Mesendoderm (in vitro differentiated cells): ENCODE results near the gene DGKH.

Source experiments
- DNase-seq: peaks from one replicate; pipeline ENCODE4 v3.0.0; 2013
- H2AK5ac ChIP-seq: 2 replicates; pipeline ENCODE4 v1.6.1; 2013; ENCODE audit warnings: low read length, inconsistent platforms
- H2BK120ac ChIP-seq: 2 replicates; pipeline ENCODE4 v1.6.1; 2013; ENCODE audit warnings: low read depth, mild to moderate bottlenecking, low read length, moderate library complexity, mixed read lengths
- H2BK15ac ChIP-seq: replicated peaks from 2 replicates; pipeline ENCODE4 v1.6.1; 2013; ENCODE audit warnings: low read depth, mild to moderate bottlenecking, moderate library complexity
- H2BK5ac ChIP-seq: 2 replicates; pipeline ENCODE4 v1.6.1; 2013; ENCODE audit warnings: low read length, inconsistent platforms
- H3K18ac ChIP-seq: 2 replicates; pipeline ENCODE4 v1.6.1; 2013; ENCODE audit warnings: mild to moderate bottlenecking, low read length, mixed read lengths
- H3K23ac ChIP-seq: one replicate; pipeline ENCODE4 v1.6.1; 2013; ENCODE audit warnings: low read length
- H3K27ac ChIP-seq: 2 replicates; pipeline ENCODE4 v1.5.1; 2013; ENCODE audit warnings: low read depth, mild to moderate bottlenecking, inconsistent platforms, low read length, moderate library complexity
- H3K27me3 ChIP-seq: 2 replicates; pipeline ENCODE4 v1.6.1; 2013; ENCODE audit warnings: low read length, control low read depth, mild to moderate bottlenecking, inconsistent platforms; ENCODE audit not compliant: insufficient read depth, poor library complexity
- H3K36me3 ChIP-seq: 2 replicates; pipeline ENCODE4 v1.6.1; 2013; ENCODE audit warnings: low read length, inconsistent platforms; ENCODE audit not compliant: control insufficient read depth, insufficient read depth
- H3K4ac ChIP-seq: one replicate; pipeline ENCODE4 v1.6.1; 2013; ENCODE audit warnings: low read depth, mild to moderate bottlenecking, low read length, moderate library complexity
- H3K4me1 ChIP-seq: 2 replicates; pipeline ENCODE4 v1.6.1; 2013; ENCODE audit warnings: low read depth, low read length, inconsistent platforms; ENCODE audit not compliant: control insufficient read depth
- H3K4me2 ChIP-seq: 2 replicates; pipeline ENCODE4 v1.6.1; 2013; ENCODE audit warnings: low read length
- H3K4me3 ChIP-seq: 2 replicates; pipeline ENCODE4 v1.5.1; 2013; ENCODE audit warnings: mild to moderate bottlenecking, low read length
- H3K56ac ChIP-seq: one replicate; pipeline ENCODE4 v1.6.1; 2013; ENCODE audit warnings: low read length
- H3K79me1 ChIP-seq: 2 replicates; pipeline ENCODE4 v1.6.1; 2013; ENCODE audit warnings: low read length, inconsistent platforms
- H3K79me2 ChIP-seq: 2 replicates; pipeline ENCODE4 v1.6.1; 2013; ENCODE audit warnings: mild to moderate bottlenecking, low read length; ENCODE audit not compliant: control insufficient read depth, insufficient read depth
- H3K9ac ChIP-seq: 2 replicates; pipeline ENCODE4 v1.6.1; 2013; ENCODE audit warnings: low read length, inconsistent platforms
- H4K5ac ChIP-seq: one replicate; pipeline ENCODE4 v1.6.1; 2013; ENCODE audit warnings: low read length
- H4K8ac ChIP-seq: one replicate; pipeline ENCODE4 v1.6.1; 2013; ENCODE audit warnings: low read depth, mild to moderate bottlenecking, control low read depth, low read length, moderate library complexity
- WGBS: extraction: QIAGEN DNeasy Blood & Tissue Kit; methylation state at CpG from one replicate; pipeline ENCODE4 v1.1.7; 2013; ENCODE audit warnings: low lambda C conversion rate, missing lambda C conversion rate; ENCODE audit not compliant: insufficient coverage; ENCODE audit errors: extremely low coverage; 5-methylcytosine and 5-hydroxymethylcytosine counted together

Gene DGKH

DNA sequence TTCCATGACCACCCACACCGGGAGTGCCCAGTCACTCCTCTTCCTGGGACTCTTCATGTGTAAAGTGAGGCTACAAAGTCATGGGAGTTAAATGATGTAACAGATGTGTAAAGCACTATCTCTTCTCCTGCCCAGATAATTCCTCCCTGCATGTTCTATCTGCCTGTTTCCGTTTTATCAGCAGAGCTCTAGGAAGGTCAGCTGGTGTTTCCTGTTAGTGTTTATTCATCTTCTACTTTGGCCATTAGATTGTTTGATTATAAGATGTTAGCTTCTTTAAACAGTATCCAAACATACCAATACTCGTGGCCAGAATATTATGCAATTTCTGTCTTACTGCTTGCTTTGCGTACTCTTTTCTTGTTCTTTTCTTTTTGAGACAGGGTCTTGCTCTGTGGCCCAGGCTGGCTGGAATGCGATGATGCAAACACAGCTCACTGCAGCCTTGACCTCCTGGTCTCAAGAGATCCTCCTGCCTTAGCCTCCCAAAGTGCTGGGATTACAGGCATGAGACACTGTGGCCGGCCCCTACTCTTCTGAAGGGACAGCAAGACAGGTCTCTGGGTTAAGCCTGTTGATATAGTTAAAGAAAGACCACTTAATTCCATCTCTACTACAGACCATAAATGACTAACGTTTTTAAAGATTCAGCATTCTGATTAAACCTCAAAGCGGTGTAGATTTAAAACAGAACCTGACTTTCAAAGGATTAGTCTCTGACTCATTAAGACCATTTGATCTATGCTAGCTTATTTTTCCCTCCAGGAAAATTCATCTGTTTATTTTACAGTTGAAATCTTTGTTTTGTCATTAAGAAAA, 126.1 kb downstream of the DGKH start:
- Histone ChIP-seq H3K9ac (no peak overlapping the region), H3K4ac (no peak overlapping the region), H3K4me3 (no peak overlapping the region), H3K56ac (no peak overlapping the region), H2BK5ac (no peak overlapping the region), H3K23ac (no peak overlapping the region), H3K79me1 (no peaks in the 10 kb centered on the region), H3K27me3 (no peaks in the 10 kb centered on the region), H3K18ac (no peak overlapping the region), H3K27ac (peak overlapping the region; percentile 37), H4K8ac (no peak overlapping the region), H3K79me2 (no peaks in the 10 kb centered on the region), H4K5ac (no peak overlapping the region), H3K36me3 (no peaks in the 10 kb centered on the region), H3K4me1 (no peaks in the 10 kb centered on the region), H3K4me2 (no peak overlapping the region), H2BK15ac (no peak overlapping the region), H2AK5ac (no peak overlapping the region), H2BK120ac (no peak overlapping the region)
- DNase-seq: peak; percentile 63
- WGBS: no CpG with 5 or more reads among the region's 8 CpGs

DNA sequence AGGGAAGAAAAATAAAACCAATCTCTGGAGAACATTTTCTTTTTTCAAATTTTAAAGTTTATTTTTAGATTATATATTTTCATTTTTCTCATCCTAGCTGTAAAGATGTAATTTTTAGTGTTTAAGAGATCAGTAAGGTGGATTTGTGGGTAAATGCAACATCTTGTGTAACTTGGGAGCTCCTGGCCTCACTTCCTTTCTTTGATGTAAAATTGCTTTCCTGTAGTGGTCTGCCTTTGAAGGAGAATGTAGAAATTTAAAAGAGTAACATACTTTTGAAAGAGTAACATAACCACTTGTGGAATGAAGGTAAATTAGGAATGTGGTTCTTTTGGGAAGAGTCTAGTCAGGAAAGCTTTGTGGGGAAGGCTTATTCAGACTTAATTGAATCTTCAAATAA, 127.8 kb downstream of the DGKH start:
- H3K56ac ChIP-seq: no peak overlapping the region
- H3K27me3 ChIP-seq: no peaks in the 10 kb centered on the region
- no peak overlapping the region for H2BK5ac ChIP-seq
- no peak overlapping the region for H2BK120ac ChIP-seq
- no peak overlapping the region for H3K4me3 ChIP-seq
- H3K4me1 ChIP-seq: no peaks in the 10 kb centered on the region
- no peak overlapping the region for H4K5ac ChIP-seq
- no peaks in the 10 kb centered on the region for H3K79me2 ChIP-seq
- H3K9ac ChIP-seq: no peak overlapping the region
- H3K18ac ChIP-seq: no peak overlapping the region
- no peak overlapping the region for H3K23ac ChIP-seq
- H3K4me2 ChIP-seq: no peak overlapping the region
- no peak overlapping the region for H3K4ac ChIP-seq
- no peak overlapping the region for H4K8ac ChIP-seq
- H3K27ac ChIP-seq: no peak overlapping the region
- H3K79me1 ChIP-seq: no peaks in the 10 kb centered on the region
- H2AK5ac ChIP-seq: no peak overlapping the region
- H3K36me3 ChIP-seq: no peaks in the 10 kb centered on the region
- no peak overlapping the region for H2BK15ac ChIP-seq
- DNase-seq: no peak

DNA sequence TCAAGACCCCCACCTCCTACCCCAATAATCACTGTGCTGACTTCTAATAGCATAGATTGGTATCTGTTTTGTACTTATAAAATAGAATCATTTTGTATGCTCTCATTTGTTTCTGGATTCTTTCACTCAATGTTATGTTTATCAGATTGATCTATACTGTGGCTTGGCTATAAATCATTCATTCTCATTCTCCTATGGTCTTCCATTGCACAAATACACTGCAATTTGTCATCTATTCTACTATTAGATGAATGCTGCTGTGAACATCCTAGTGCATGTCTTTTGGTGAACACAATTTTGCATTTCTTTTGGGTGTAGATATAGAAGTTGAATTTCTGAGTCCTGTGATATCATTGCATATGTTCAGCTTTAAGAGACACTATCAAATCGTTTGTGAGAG, 128.7 kb downstream of the DGKH start:
- H3K79me2 ChIP-seq: no peaks in the 10 kb centered on the region
- DNase-seq: no peak
- WGBS: no CpG with 5 or more reads among the region's 1 CpG
- H2BK15ac ChIP-seq: no peak overlapping the region
- no peak overlapping the region for H2BK120ac ChIP-seq
- H3K18ac ChIP-seq: no peak overlapping the region
- H3K56ac ChIP-seq: no peak overlapping the region
- H3K23ac ChIP-seq: no peak overlapping the region
- H3K4ac ChIP-seq: no peak overlapping the region
- no peaks in the 10 kb centered on the region for H3K79me1 ChIP-seq
- H3K36me3 ChIP-seq: no peaks in the 10 kb centered on the region
- H4K5ac ChIP-seq: no peak overlapping the region
- no peak overlapping the region for H3K4me3 ChIP-seq
- no peak overlapping the region for H2AK5ac ChIP-seq
- H3K4me2 ChIP-seq: no peak overlapping the region
- no peak overlapping the region for H4K8ac ChIP-seq
- H3K9ac ChIP-seq: no peak overlapping the region
- no peaks in the 10 kb centered on the region for H3K27me3 ChIP-seq
- H2BK5ac ChIP-seq: no peak overlapping the region
- H3K27ac ChIP-seq: no peak overlapping the region
- H3K4me1 ChIP-seq: no peaks in the 10 kb centered on the region

DNA sequence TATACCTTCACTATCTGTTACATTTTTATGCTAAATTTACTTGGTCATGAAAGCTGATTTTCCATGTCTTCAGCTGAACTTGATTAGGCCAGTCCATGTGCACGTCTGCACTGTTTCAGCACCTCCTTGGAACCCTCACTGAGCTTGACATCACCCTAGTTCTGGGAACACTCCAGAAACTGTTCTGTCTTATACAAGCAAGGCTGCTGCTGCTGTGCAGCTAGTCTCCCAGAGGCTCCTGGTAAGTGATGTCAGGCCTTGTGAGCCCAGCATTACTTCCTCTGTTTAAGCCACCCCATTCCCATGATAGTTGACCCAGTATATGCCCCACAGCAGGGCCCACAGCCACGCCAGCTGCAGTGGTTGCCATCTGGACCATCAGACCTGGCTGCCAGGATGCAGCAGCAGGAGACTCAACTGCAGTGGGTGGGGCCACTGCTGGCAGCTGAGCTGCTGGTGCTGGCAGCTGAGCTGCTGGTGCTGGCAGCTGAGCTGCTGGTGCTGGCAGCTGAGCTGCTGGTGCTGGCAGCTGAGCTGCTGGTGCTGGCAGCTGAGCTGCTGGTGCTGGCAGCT, 133.0 kb downstream of the DGKH start:
- H2BK15ac ChIP-seq: no peak overlapping the region
- H3K9ac ChIP-seq: no peak overlapping the region
- H3K18ac ChIP-seq: no peak overlapping the region
- no peaks in the 10 kb centered on the region for H3K27me3 ChIP-seq
- no peak for DNase-seq
- no CpG with 5 or more reads among the region's 2 CpGs for WGBS
- no peak overlapping the region for H3K4ac ChIP-seq
- H3K4me1 ChIP-seq: no peaks in the 10 kb centered on the region
- no peak overlapping the region for H4K8ac ChIP-seq
- no peak overlapping the region for H3K23ac ChIP-seq
- H3K79me2 ChIP-seq: no peaks in the 10 kb centered on the region
- no peak overlapping the region for H3K27ac ChIP-seq
- H2AK5ac ChIP-seq: no peak overlapping the region
- no peak overlapping the region for H2BK5ac ChIP-seq
- H3K79me1 ChIP-seq: no peaks in the 10 kb centered on the region
- H2BK120ac ChIP-seq: no peak overlapping the region
- no peak overlapping the region for H3K4me2 ChIP-seq
- no peak overlapping the region for H3K56ac ChIP-seq
- H4K5ac ChIP-seq: no peak overlapping the region
- H3K4me3 ChIP-seq: no peak overlapping the region
- no peaks in the 10 kb centered on the region for H3K36me3 ChIP-seq

DNA sequence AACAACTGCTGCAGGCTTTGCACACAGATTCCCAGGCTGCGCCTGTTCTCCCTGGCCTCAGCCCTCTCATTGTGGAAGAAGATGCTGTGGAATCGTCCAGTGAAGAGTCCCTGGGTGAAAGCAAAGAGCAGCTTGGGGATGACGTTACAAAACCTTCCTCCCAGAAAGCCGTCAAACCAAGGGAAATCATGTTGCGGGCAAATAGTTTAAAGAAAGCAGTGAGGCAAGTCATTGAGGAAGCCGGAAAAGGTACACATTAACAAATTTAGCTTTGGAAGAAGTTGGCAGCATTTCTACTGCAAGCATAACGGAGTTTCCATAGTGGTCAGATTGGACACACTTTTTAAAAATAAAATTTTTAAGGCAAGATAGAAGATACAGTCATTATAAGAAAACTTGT, 140.6 kb downstream of the DGKH start:
- H3K36me3 ChIP-seq: peaks cover 2% of the 10 kb centered on the region
- H3K27ac ChIP-seq: no peak overlapping the region
- H2BK15ac ChIP-seq: no peak overlapping the region
- no peak overlapping the region for H3K4me3 ChIP-seq
- H3K27me3 ChIP-seq: no peaks in the 10 kb centered on the region
- no CpG with 5 or more reads among the region's 7 CpGs for WGBS
- H3K9ac ChIP-seq: no peak overlapping the region
- no peak overlapping the region for H2AK5ac ChIP-seq
- H2BK5ac ChIP-seq: no peak overlapping the region
- no peak overlapping the region for H3K4ac ChIP-seq
- H3K79me2 ChIP-seq: no peaks in the 10 kb centered on the region
- H4K8ac ChIP-seq: no peak overlapping the region
- H3K18ac ChIP-seq: no peak overlapping the region
- no peaks in the 10 kb centered on the region for H3K4me1 ChIP-seq
- no peaks in the 10 kb centered on the region for H3K79me1 ChIP-seq
- no peak overlapping the region for H3K4me2 ChIP-seq
- H3K23ac ChIP-seq: no peak overlapping the region
- H4K5ac ChIP-seq: no peak overlapping the region
- no peak for DNase-seq
- no peak overlapping the region for H3K56ac ChIP-seq
- no peak overlapping the region for H2BK120ac ChIP-seq

DNA sequence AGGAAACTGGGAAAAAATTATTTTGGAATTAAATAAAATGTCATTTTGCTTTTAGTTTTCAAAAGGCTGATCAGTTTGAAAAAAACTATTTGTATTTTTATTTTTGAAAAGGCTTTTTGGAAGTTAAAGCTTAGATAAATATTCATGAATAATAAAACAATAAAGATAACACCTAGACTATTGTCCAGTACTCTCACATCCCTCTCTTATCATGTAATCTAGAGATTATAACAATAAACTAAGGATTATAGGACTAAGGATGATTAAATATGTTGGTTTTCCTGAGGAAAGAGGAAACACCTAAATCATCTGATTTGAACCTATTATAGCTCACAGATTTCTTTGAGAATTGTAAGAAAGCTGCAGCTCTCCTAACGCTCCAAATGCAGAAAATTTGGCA, 142.1 kb downstream of the DGKH start:
- H2AK5ac ChIP-seq: no peak overlapping the region
- H3K4me3 ChIP-seq: no peak overlapping the region
- H3K9ac ChIP-seq: no peak overlapping the region
- no peaks in the 10 kb centered on the region for H3K27me3 ChIP-seq
- H3K27ac ChIP-seq: no peak overlapping the region
- H3K79me2 ChIP-seq: no peaks in the 10 kb centered on the region
- no peak overlapping the region for H3K23ac ChIP-seq
- no CpG with 5 or more reads among the region's 1 CpG for WGBS
- H3K56ac ChIP-seq: no peak overlapping the region
- H4K5ac ChIP-seq: no peak overlapping the region
- no peak overlapping the region for H2BK15ac ChIP-seq
- H2BK120ac ChIP-seq: no peak overlapping the region
- no peaks in the 10 kb centered on the region for H3K79me1 ChIP-seq
- H3K36me3 ChIP-seq: peaks cover 2% of the 10 kb centered on the region
- no peak for DNase-seq
- H3K4me2 ChIP-seq: no peak overlapping the region
- H2BK5ac ChIP-seq: no peak overlapping the region
- no peak overlapping the region for H3K18ac ChIP-seq
- no peak overlapping the region for H3K4ac ChIP-seq
- no peaks in the 10 kb centered on the region for H3K4me1 ChIP-seq
- no peak overlapping the region for H4K8ac ChIP-seq
